ENCODE measurements around the gene TXNRD3.
"Not testable (repeated sequence)": the region's sequence is repeated elsewhere in the genome, so short reads cannot be mapped to it uniquely, and the experiment has no call there.

The TXNRD3 gene

DNA sequence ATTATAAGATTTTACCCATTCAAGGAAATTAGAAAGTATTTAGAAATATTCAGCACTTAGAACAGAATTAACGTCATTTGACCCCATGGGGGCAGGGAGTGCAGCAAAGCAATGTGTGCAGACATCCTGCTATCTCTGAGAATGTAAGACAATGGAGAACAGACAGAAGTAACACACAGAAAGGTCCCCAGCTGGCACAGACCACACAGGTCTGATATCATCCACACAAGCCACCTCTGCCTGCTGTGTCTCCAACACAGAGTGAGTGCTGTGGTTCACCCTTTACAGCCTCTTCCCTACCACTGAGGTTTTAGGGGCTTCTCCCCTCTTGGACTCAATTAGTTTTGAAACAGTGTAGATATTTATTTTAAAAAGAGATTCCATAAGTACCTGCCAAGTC, 16.1 kb downstream of the TXNRD3 start:
- DNase-seq (ENCODE audit: low read depth, low spot score), result no peak
- Histone ChIP-seq H3K4me1 (ENCODE audit: insufficient read depth, insufficient read length) (no peaks in the 10 kb centered on the region), H3K4me3 (ENCODE audit: insufficient read length, low read depth) (no peak overlapping the region), H3K36me3 (ENCODE audit: insufficient read depth, insufficient read length, low read length) (peaks cover 22% of the 10 kb centered on the region), H3K27me3 (ENCODE audit: insufficient read depth, insufficient read length) (no peaks in the 10 kb centered on the region), H3K9me3 (ENCODE audit: insufficient read depth, low read length) (no peaks in the 10 kb centered on the region), H3K9ac (ENCODE audit: insufficient read length, low read depth) (no peak overlapping the region)
- no peak for TF ChIP-seq SUZ12 (IDR thresholded peaks at IDR 0.05; ENCODE audit: extremely low read depth, insufficient read depth, insufficient read length)
- TF ChIP-seq ZNF274 (IDR thresholded peaks at IDR 0.05; ENCODE audit: low read depth, low read length), result no peak
- TF ChIP-seq YY1 (IDR thresholded peaks at IDR 0.05; ENCODE audit: insufficient read depth, insufficient read length), result no peak

DNA sequence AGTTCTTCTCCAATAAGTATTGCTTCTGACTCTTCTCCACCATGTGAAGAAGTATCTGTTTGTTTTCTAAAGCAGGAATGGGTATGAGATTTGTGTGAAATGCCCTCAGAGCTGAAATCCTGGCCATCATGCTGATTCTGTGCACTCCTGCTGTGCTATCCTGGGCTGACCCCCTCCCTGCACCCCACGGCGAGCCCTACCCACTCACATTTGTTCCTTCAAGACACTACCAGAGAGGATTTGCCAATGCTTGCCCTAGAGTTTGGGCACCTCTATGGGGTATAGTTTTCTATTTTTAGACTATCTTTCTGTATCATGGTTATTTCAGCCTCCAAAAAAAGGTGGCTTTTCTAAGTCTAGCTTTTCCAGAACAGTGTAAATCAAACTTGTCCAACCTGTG, 18.5 kb downstream of the TXNRD3 start:
- H3K9me3 ChIP-seq (ENCODE audit: insufficient read depth, low read length), result no peaks in the 10 kb centered on the region
- peaks cover 16% of the 10 kb centered on the region for H3K36me3 ChIP-seq (ENCODE audit: insufficient read depth, insufficient read length, low read length)
- no peaks in the 10 kb centered on the region for H3K4me1 ChIP-seq (ENCODE audit: insufficient read depth, insufficient read length)
- H3K4me3 ChIP-seq (ENCODE audit: insufficient read length, low read depth), result no peak overlapping the region
- no peak for TF ChIP-seq SUZ12 (IDR thresholded peaks at IDR 0.05; ENCODE audit: extremely low read depth, insufficient read depth, insufficient read length)
- no peak for TF ChIP-seq YY1 (IDR thresholded peaks at IDR 0.05; ENCODE audit: insufficient read depth, insufficient read length)
- TF ChIP-seq ZNF274 (IDR thresholded peaks at IDR 0.05; ENCODE audit: low read depth, low read length), result no peak
- H3K27me3 ChIP-seq (ENCODE audit: insufficient read depth, insufficient read length), result no peaks in the 10 kb centered on the region
- H3K9ac ChIP-seq (ENCODE audit: insufficient read length, low read depth), result no peak overlapping the region
- DNase-seq (ENCODE audit: low read depth, low spot score), result no peak

GRCh38 chr3:126634803-126635202, 20.1 kb downstream of the TXNRD3 start:
- Histone ChIP-seq H3K4me3 (ENCODE audit: insufficient read length, low read depth) (no peak overlapping the region), H3K9me3 (ENCODE audit: insufficient read depth, low read length) (no peaks in the 10 kb centered on the region), H3K27me3 (ENCODE audit: insufficient read depth, insufficient read length) (no peaks in the 10 kb centered on the region), H3K4me1 (ENCODE audit: insufficient read depth, insufficient read length) (no peaks in the 10 kb centered on the region), H3K9ac (ENCODE audit: insufficient read length, low read depth) (no peak overlapping the region), H3K36me3 (ENCODE audit: insufficient read depth, insufficient read length, low read length) (peaks cover 13% of the 10 kb centered on the region)
- no peak for DNase-seq (ENCODE audit: low read depth, low spot score)
- TF ChIP-seq SUZ12 (IDR thresholded peaks at IDR 0.05; ENCODE audit: extremely low read depth, insufficient read depth, insufficient read length) (no peak), YY1 (IDR thresholded peaks at IDR 0.05; ENCODE audit: insufficient read depth, insufficient read length) (no peak), ZNF274 (IDR thresholded peaks at IDR 0.05; ENCODE audit: low read depth, low read length) (no peak)

- Histone ChIP-seq H3K36me3 (ENCODE audit: insufficient read depth, insufficient read length, low read length) (peaks cover 9% of the 10 kb centered on the region), H3K9ac (ENCODE audit: insufficient read length, low read depth) (no peak overlapping the region), H3K9me3 (ENCODE audit: insufficient read depth, low read length) (no peaks in the 10 kb centered on the region), H3K4me3 (ENCODE audit: insufficient read length, low read depth) (no peak overlapping the region), H3K27me3 (ENCODE audit: insufficient read depth, insufficient read length) (no peaks in the 10 kb centered on the region), H3K4me1 (ENCODE audit: insufficient read depth, insufficient read length) (no peaks in the 10 kb centered on the region)
- no peak for DNase-seq (ENCODE audit: low read depth, low spot score)
- TF ChIP-seq YY1 (IDR thresholded peaks at IDR 0.05; ENCODE audit: insufficient read depth, insufficient read length), result no peak
- TF ChIP-seq SUZ12 (IDR thresholded peaks at IDR 0.05; ENCODE audit: extremely low read depth, insufficient read depth, insufficient read length), result no peak
- no peak for TF ChIP-seq ZNF274 (IDR thresholded peaks at IDR 0.05; ENCODE audit: low read depth, low read length)
Observed at GRCh38 chr3:126630020-126630419, 24.9 kb downstream of the TXNRD3 start.

- not testable (repeated sequence) for H3K36me3 ChIP-seq (ENCODE audit: insufficient read depth, insufficient read length, low read length); DNase-seq (ENCODE audit: low read depth, low spot score); H3K9ac ChIP-seq (ENCODE audit: insufficient read length, low read depth); H3K4me1 ChIP-seq (ENCODE audit: insufficient read depth, insufficient read length); H3K4me3 ChIP-seq (ENCODE audit: insufficient read length, low read depth); H3K9me3 ChIP-seq (ENCODE audit: insufficient read depth, low read length); H3K27me3 ChIP-seq (ENCODE audit: insufficient read depth, insufficient read length)
Observed at GRCh38 chr3:126625735-126626134, 29.2 kb downstream of the TXNRD3 start.

GRCh38 chr3:126622694-126623093, 32.2 kb downstream of the TXNRD3 start:
- H3K9ac ChIP-seq (ENCODE audit: insufficient read length, low read depth), result no peak overlapping the region
- H3K4me3 ChIP-seq (ENCODE audit: insufficient read length, low read depth), result no peak overlapping the region
- H3K4me1 ChIP-seq (ENCODE audit: insufficient read depth, insufficient read length), result no peaks in the 10 kb centered on the region
- no peaks in the 10 kb centered on the region for H3K27me3 ChIP-seq (ENCODE audit: insufficient read depth, insufficient read length)
- no peak for DNase-seq (ENCODE audit: low read depth, low spot score)
- TF ChIP-seq YY1 (IDR thresholded peaks at IDR 0.05; ENCODE audit: insufficient read depth, insufficient read length), result no peak
- H3K9me3 ChIP-seq (ENCODE audit: insufficient read depth, low read length), result no peaks in the 10 kb centered on the region
- no peaks in the 10 kb centered on the region for H3K36me3 ChIP-seq (ENCODE audit: insufficient read depth, insufficient read length, low read length)

- TF ChIP-seq SUZ12 (IDR thresholded peaks at IDR 0.05; ENCODE audit: extremely low read depth, insufficient read depth, insufficient read length) (no peak), ZNF274 (IDR thresholded peaks at IDR 0.05; ENCODE audit: low read depth, low read length) (no peak), YY1 (IDR thresholded peaks at IDR 0.05; ENCODE audit: insufficient read depth, insufficient read length) (no peak)
- Histone ChIP-seq H3K36me3 (ENCODE audit: insufficient read depth, insufficient read length, low read length) (no peaks in the 10 kb centered on the region), H3K9ac (ENCODE audit: insufficient read length, low read depth) (no peak overlapping the region), H3K9me3 (ENCODE audit: insufficient read depth, low read length) (no peaks in the 10 kb centered on the region), H3K4me1 (ENCODE audit: insufficient read depth, insufficient read length) (no peaks in the 10 kb centered on the region), H3K27me3 (ENCODE audit: insufficient read depth, insufficient read length) (no peaks in the 10 kb centered on the region), H3K4me3 (ENCODE audit: insufficient read length, low read depth) (no peak overlapping the region)
- no peak for DNase-seq (ENCODE audit: low read depth, low spot score)
Observed at GRCh38 chr3:126621627-126622345, 33.1 kb downstream of the TXNRD3 start.

DNA sequence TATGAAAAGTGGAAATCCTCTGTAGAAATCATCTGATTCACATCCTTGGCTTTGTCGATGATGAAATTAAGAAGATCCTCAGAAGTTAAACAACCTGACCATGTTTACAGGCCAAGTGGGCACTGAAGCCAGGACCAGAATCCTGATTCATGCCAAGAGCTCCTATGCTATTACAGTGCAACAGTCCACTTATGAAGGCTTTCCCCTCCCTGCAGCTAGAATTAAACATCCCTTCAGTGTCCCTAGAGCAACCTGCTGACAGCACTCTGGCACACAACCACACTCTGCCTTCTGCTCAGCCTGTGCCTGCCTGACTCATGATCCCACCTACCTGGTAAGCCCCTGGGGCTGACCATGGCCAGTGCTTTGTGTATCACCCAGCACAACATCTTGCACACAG, 33.8 kb downstream of the TXNRD3 start:
- DNase-seq (ENCODE audit: low read depth, low spot score), result no peak
- no peaks in the 10 kb centered on the region for H3K4me1 ChIP-seq (ENCODE audit: insufficient read depth, insufficient read length)
- no peak overlapping the region for H3K9ac ChIP-seq (ENCODE audit: insufficient read length, low read depth)
- TF ChIP-seq SUZ12 (IDR thresholded peaks at IDR 0.05; ENCODE audit: extremely low read depth, insufficient read depth, insufficient read length) (no peak), ZNF274 (IDR thresholded peaks at IDR 0.05; ENCODE audit: low read depth, low read length) (no peak), YY1 (IDR thresholded peaks at IDR 0.05; ENCODE audit: insufficient read depth, insufficient read length) (no peak)
- H3K36me3 ChIP-seq (ENCODE audit: insufficient read depth, insufficient read length, low read length), result peaks cover 2% of the 10 kb centered on the region
- no peak overlapping the region for H3K4me3 ChIP-seq (ENCODE audit: insufficient read length, low read depth)
- H3K27me3 ChIP-seq (ENCODE audit: insufficient read depth, insufficient read length), result no peaks in the 10 kb centered on the region
- no peaks in the 10 kb centered on the region for H3K9me3 ChIP-seq (ENCODE audit: insufficient read depth, low read length)
